BE2C (cell line): ENCODE data around the gene SLC25A43.
"Not testable (repeated sequence)": the region's sequence is repeated elsewhere in the genome, so short reads cannot be mapped to it uniquely, and the experiment has no call there.

ENCODE experiments used
- DNase-seq: peaks from one replicate; pipeline ENCODE4 v3.0.0-alpha.2; 2020
- H3K27me3 ChIP-seq: fragments of 250-450 bp; sonication (Bioruptor Pico); 2 replicates; pipeline ENCODE4 v1.5.1; 2020; ENCODE audit warnings: mild to moderate bottlenecking
- H3K36me3 ChIP-seq: fragments of 250-450 bp; sonication (Bioruptor Pico); 2 replicates; pipeline ENCODE4 v1.5.1; 2020; ENCODE audit warnings: mild to moderate bottlenecking
- H3K4me1 ChIP-seq: fragments of 250-450 bp; sonication (Bioruptor Pico); 2 replicates; pipeline ENCODE4 v1.5.1; 2020
- H3K4me3 ChIP-seq: 2 replicates; pipeline ENCODE4 v1.5.1; 2011; ENCODE audit warnings: low read depth, low read length
- H3K9me3 ChIP-seq: fragments of 250-450 bp; sonication (Bioruptor Pico); 2 replicates; pipeline ENCODE4 v1.5.1; 2020
- TF ChIP-seq, protein P1 (sequence below): IDR thresholded peaks from 2 replicates; pipeline ENCODE4 v1.5.1; 2012; ENCODE audit warnings: mild to moderate bottlenecking, low read depth, low read length

The SLC25A43 gene

DNA sequence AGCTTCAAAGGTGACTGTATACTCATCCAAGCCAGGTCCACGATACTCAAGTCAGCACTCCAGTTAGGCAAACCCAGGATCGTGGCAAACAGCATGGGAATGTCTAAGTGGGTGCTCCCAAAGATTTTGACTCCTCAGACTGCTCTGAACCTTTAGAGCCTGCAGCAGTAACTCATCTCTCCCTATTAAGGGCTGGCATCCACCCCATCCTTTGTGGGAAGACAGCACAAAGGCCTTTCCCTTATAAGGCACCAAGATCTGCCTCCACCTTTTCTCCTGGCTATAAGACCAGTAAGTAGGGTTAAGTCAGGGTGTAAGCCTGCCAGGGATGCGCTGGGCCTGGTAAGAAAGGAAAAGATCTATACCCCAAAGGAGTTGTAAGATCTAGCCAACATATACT lies 23.6 kb upstream of the SLC25A43 start:
- TF ChIP-seq, protein P1, sequence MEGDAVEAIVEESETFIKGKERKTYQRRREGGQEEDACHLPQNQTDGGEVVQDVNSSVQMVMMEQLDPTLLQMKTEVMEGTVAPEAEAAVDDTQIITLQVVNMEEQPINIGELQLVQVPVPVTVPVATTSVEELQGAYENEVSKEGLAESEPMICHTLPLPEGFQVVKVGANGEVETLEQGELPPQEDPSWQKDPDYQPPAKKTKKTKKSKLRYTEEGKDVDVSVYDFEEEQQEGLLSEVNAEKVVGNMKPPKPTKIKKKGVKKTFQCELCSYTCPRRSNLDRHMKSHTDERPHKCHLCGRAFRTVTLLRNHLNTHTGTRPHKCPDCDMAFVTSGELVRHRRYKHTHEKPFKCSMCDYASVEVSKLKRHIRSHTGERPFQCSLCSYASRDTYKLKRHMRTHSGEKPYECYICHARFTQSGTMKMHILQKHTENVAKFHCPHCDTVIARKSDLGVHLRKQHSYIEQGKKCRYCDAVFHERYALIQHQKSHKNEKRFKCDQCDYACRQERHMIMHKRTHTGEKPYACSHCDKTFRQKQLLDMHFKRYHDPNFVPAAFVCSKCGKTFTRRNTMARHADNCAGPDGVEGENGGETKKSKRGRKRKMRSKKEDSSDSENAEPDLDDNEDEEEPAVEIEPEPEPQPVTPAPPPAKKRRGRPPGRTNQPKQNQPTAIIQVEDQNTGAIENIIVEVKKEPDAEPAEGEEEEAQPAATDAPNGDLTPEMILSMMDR: no peak
- no peaks in the 10 kb centered on the region for H3K4me1 ChIP-seq
- no peaks in the 10 kb centered on the region for H3K9me3 ChIP-seq
- no peak for DNase-seq
- H3K36me3 ChIP-seq: no peaks in the 10 kb centered on the region
- H3K27me3 ChIP-seq: no peaks in the 10 kb centered on the region
- no peak overlapping the region for H3K4me3 ChIP-seq

DNA sequence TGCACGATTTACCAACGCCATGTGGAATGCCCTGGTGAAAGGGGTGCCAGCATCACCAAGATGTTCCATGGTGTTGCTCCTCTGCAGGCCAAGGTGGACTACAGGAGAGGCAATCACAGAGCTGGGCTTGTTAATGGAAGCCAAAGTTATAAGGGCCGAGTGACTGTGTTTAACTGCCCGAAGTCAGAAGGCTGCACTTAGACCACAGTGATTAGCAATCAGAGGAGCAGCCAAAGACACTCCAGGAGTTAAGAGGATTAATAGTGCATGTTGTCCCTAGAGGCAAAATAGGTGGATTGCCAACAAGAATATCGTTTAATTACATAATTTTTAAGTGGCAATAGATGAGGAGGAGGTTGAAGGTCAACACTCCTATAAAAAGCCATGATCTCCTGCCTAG lies 22.8 kb upstream of the SLC25A43 start:
- no peaks in the 10 kb centered on the region for H3K36me3 ChIP-seq

DNA sequence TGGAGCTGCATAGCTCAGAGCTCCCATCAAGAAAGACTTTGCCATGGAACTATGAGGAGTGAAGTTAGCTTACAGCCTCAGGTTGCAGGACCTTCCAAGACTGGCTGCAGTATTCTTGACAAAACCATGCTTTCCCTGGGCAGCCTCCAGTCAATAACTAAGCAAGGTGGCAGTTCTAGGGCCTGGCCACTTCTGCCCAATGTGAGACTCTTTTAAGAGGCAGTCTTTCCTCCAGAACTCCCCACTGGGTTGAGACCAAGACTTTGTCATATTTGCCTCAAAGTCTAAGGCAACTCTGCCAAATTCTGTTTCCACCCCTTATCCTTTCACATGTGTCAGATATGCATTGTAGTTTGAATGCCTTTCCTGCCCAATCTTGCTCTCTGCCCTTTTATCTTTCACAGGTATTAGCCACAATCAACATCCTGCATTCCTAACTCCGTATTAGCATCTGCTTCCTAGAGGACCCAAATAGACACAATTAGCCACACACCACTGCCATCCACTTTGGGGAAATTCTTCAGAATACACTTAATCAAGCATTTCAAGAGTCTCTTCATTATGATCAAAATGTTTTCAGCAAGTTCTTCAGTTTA lies 17.7 kb upstream of the SLC25A43 start:
- Histone ChIP-seq H3K27me3 (no peaks in the 10 kb centered on the region), H3K4me3 (no peak overlapping the region), H3K4me1 (no peaks in the 10 kb centered on the region), H3K36me3 (no peaks in the 10 kb centered on the region), H3K9me3 (no peaks in the 10 kb centered on the region)
- no peak for DNase-seq
- TF ChIP-seq, protein P1: no peak

More for the DNA sequence above, 22.8 kb upstream of the SLC25A43 start:
- H3K4me1 ChIP-seq: no peaks in the 10 kb centered on the region
- H3K27me3 ChIP-seq: no peaks in the 10 kb centered on the region
- TF ChIP-seq, protein P1: no peak
- DNase-seq: no peak
- H3K9me3 ChIP-seq: no peaks in the 10 kb centered on the region
- H3K4me3 ChIP-seq: no peak overlapping the region

DNA sequence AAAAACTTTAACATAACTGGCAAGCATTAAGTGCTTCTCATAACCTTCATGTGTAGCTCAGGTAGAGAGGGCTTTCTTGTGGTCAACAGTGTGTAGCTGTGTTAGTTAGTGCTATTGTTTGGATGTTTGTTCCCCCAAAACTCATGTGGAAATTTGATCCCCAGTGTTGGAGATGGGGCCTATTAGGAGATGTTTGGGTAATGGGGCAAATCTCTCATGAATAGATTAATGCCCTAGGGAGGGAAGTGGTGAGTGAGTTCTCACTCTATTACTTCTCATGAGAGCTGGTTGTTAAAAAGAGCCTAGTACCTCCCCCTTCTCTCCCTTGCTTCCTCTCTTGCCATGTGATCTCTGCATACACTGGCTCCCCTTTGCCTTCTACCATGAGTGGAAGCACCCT lies 16.5 kb upstream of the SLC25A43 start:
- H3K27me3 ChIP-seq: no peaks in the 10 kb centered on the region
- DNase-seq: no peak
- TF ChIP-seq, protein P1: no peak
- H3K4me3 ChIP-seq: no peak overlapping the region
- H3K4me1 ChIP-seq: no peaks in the 10 kb centered on the region
- H3K9me3 ChIP-seq: no peaks in the 10 kb centered on the region
- no peaks in the 10 kb centered on the region for H3K36me3 ChIP-seq

DNA sequence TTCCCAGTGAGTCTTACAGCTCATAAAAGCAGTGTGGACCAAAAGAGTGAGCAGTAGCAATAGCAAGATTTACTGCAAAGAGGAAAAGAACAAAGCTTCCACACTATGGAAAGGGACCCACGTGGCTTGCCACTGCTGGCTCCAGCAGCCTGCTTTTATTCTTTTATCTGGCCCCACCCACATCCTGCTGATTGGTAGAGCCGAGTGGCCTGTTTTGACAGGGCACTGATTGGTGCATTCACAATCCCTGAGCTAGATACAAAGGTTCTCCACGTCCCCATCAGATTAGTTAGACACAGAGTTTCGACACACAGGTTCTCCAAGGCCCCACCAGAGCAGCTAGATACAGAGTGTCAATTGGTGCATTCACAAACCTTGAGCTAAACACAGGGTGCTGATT lies 12.5 kb upstream of the SLC25A43 start:
- not testable (repeated sequence) for H3K9me3 ChIP-seq, H3K4me1 ChIP-seq, H3K36me3 ChIP-seq, H3K4me3 ChIP-seq, H3K27me3 ChIP-seq, DNase-seq

DNA sequence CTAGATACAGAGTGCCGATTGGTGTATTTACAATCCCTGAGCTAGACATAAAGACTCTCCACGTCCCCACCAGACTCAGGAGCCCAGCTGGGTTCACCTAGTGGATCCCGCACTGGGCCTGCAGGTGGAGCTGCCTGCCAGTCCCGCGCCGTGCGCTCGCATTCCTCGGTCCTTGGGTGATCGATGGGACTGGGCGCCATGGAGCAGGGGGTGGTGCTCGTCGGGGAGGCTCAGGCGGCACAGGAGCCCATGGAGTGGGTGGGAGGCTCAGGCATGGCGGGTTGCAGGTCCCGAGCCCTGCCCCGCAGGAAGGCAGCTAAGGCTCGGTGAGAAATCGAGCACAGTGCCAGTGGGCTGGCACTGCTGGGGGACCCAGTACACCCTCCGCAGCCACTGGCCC lies 11.7 kb upstream of the SLC25A43 start:
- H3K4me1 ChIP-seq, H3K36me3 ChIP-seq, H3K27me3 ChIP-seq, H3K4me3 ChIP-seq, H3K9me3 ChIP-seq, DNase-seq: not testable (repeated sequence)

DNA sequence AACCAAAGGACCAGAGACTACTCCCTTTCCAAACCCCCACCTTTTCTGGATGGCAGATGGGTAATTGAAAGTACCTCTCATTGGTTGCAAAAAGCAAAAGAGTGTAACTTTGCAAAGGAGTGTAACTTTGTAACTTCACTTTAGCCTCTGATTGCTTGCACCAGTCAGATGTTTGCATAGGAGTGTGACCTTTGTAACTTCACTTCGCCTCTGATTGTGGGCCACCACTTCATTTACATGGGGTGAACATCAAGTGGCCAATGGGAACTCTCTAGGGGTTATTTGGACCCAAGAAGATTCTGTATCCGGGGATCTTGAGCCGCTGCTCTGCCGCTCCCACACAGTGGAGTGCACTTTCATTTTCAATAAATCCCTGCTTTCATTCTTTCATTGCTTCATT lies 9.9 kb upstream of the SLC25A43 start:
- no peaks in the 10 kb centered on the region for H3K27me3 ChIP-seq
- no peak for DNase-seq
- H3K4me3 ChIP-seq: no peak overlapping the region
- no peaks in the 10 kb centered on the region for H3K4me1 ChIP-seq
- H3K9me3 ChIP-seq: no peaks in the 10 kb centered on the region
- H3K36me3 ChIP-seq: no peaks in the 10 kb centered on the region
- TF ChIP-seq, protein P1: no peak
